ENCODE data around the gene TARBP2.

DNA sequence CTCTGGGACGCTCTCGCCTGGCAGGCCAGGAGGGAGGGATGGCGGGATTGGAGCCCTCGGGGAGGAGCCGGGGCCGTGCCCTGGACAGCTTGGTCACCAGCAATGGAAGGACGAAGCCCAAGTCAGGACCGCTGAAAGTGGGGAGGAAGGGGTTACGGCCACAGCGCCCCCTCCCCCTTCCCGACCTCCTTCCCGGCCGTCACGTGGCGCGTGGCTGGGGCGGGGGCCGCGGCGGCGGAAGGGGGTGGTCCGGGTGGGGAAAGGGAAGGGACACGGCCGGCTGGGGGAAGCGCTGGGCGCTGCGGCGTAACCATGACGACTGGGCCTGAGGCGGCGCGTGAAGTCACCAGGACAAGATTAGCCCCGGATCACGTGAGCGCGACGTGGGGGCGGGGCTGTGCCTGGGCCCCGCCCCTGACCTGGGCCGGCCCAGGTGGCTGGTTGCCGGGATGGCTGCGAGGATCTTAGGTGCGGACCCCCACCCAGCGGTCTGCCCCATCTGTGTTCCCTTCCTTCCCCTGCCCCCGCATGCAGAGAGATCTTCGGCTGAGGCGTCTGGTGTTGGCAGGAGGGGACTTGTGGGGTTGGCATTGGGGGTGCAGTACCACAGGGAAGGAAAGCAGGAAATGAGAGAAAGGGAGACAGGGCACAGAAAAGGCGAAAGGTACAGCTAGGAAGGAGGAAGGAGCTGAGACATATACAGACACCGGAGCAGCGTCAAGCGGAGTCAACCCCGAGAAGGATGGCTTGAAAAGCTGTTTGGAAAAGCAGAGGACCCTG lies 8.1 kb upstream of the TARBP2 start:
- TF ChIP-seq, protein P1, sequence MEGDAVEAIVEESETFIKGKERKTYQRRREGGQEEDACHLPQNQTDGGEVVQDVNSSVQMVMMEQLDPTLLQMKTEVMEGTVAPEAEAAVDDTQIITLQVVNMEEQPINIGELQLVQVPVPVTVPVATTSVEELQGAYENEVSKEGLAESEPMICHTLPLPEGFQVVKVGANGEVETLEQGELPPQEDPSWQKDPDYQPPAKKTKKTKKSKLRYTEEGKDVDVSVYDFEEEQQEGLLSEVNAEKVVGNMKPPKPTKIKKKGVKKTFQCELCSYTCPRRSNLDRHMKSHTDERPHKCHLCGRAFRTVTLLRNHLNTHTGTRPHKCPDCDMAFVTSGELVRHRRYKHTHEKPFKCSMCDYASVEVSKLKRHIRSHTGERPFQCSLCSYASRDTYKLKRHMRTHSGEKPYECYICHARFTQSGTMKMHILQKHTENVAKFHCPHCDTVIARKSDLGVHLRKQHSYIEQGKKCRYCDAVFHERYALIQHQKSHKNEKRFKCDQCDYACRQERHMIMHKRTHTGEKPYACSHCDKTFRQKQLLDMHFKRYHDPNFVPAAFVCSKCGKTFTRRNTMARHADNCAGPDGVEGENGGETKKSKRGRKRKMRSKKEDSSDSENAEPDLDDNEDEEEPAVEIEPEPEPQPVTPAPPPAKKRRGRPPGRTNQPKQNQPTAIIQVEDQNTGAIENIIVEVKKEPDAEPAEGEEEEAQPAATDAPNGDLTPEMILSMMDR (conservative IDR thresholded peaks at IDR 0.05; ENCODE audit: low read depth, low read length), result no peak
- no peak for TF ChIP-seq EZH2 (IDR thresholded peaks at IDR 0.05; ENCODE audit: low read length, unreplicated experiment)

Data from PC-3 (cell line).